ENCODE data around the gene EFTUD2. TPM values are rescaled to one million over a fixed set of nuclear protein-coding genes. Genes with fewer than 3 reads are reported as not detected.

The EFTUD2 gene
- total and polyA plus RNA-seq, 10 donors = 39.0 to 140 (median 102) TPM

- no peak for TF ChIP-seq POLR2A (IDR thresholded peaks at IDR 0.05)
- Histone ChIP-seq H3K9me3 (no peaks in the 10 kb centered on the region), H3K27ac (no peak overlapping the region), H3K27me3 (replicated peaks in 1 of 7) (no peaks in the 10 kb centered on the region), H3K4me1 (no peaks in the 10 kb centered on the region), H3K36me3 (no peaks in the 10 kb centered on the region), H3K4me3 (no peak overlapping the region)
- WGBS, 5 donors = 90 to 97% (median 93%) methylated on average over 10 of the region's 10 CpGs
- intact Hi-C loops (cut with DNase I; ENCODE audit: low total_unique reads) = no loop called here
- no peak for DNase-seq
Observed at GRCh38 chr17:44804302-44805089, 94.7 kb downstream of the EFTUD2 start.

- Histone ChIP-seq H3K4me3 (no peak overlapping the region), H3K27ac (no peak overlapping the region), H3K36me3 (no peaks in the 10 kb centered on the region), H3K9me3 (no peaks in the 10 kb centered on the region), H3K4me1 (no peaks in the 10 kb centered on the region), H3K27me3 (replicated peaks in 1 of 7) (no peaks in the 10 kb centered on the region)
- no peak for TF ChIP-seq POLR2AphosphoS5 (IDR thresholded peaks at IDR 0.05)
- TF ChIP-seq CTCF (IDR thresholded peaks at IDR 0.05 in 8 of 11, conservative IDR thresholded peaks at IDR 0.05 in 3 of 11) = no peak
- no peak for TF ChIP-seq POLR2A (IDR thresholded peaks at IDR 0.05)
- intact Hi-C loops (cut with DNase I; ENCODE audit: low total_unique reads) = no loop called here
- DNase-seq = no peak
- 81 to 97% (median 90%) methylated on average over 5 of the region's 5 CpGs for WGBS, 5 donors
Observed at GRCh38 chr17:44801880-44802279, 97.4 kb downstream of the EFTUD2 start.

Small RNA genes lying within 50 kb of the gene (microRNA-seq; reads per million reads assigned to microRNA genes)
- 0 to 0.70 (median 0) reads per million in 3 donors for gene MIR6783

Small RNA genes lying within 50 kb of the gene (small RNA-seq; reads per million reads assigned to genes)
- gene CCDC103 (0 reads per million in 4 donors), gene MIR6783 (0 reads per million in 4 donors), gene RN7SL405P (0 reads per million in 4 donors)

Other genes with a start within 250 kb of the EFTUD2 start
- gene MEIOC, start 243.0 kb downstream of the EFTUD2 start, total RNA-seq = under 1 TPM in 1 of 7 donors, not detected in 6; 0.17 TPM
- gene MEIOC, start 243.0 kb downstream of the EFTUD2 start, polyA plus RNA-seq = under 1 TPM in 2 of 3 donors, not detected in 1; 0.04 to 0.06 TPM
- 10 to 100 TPM; 14.3 to 19.9 (median 18.4) TPM for gene CCDC43, start 209.7 kb downstream of the EFTUD2 start, total RNA-seq
- gene CCDC43, start 209.7 kb downstream of the EFTUD2 start, polyA plus RNA-seq = 10 to 100 TPM in 2 of 3 donors, 1 to 10 TPM in 1; 9.7 to 13.4 (median 11.5) TPM
- 10 to 100 TPM in 1 of 7 donors, 1 to 10 TPM in 6; 4.3 to 11.2 (median 7.8) TPM for gene DBF4B, start 190.8 kb downstream of the EFTUD2 start, total RNA-seq
- gene DBF4B, start 190.8 kb downstream of the EFTUD2 start, polyA plus RNA-seq = 1 to 10 TPM; 2.0 to 4.7 (median 2.2) TPM
- gene ADAM11, start 140.5 kb downstream of the EFTUD2 start, total RNA-seq = under 1 TPM in 6 of 7 donors, not detected in 1; 0.10 to 0.79 (median 0.47) TPM
- gene ADAM11, start 140.5 kb downstream of the EFTUD2 start, polyA plus RNA-seq = under 1 TPM; 0.22 to 0.29 (median 0.26) TPM
- 1 to 10 TPM in 4 of 7 donors, under 1 TPM in 3; 0.43 to 1.8 (median 1.1) TPM for gene GJC1, start 69.2 kb downstream of the EFTUD2 start, total RNA-seq
- gene GJC1, start 69.2 kb downstream of the EFTUD2 start, polyA plus RNA-seq = under 1 TPM; 0.41 to 0.86 (median 0.80) TPM
- gene HIGD1B, start 51.6 kb downstream of the EFTUD2 start, total RNA-seq = not detected
- 1 to 10 TPM in 1 of 3 donors, under 1 TPM in 1, not detected in 1; 0.38 to 1.7 TPM for gene HIGD1B, start 51.6 kb downstream of the EFTUD2 start, polyA plus RNA-seq
- gene GFAP, start 16.1 kb upstream of the EFTUD2 start, total RNA-seq = 1 to 10 TPM in 1 of 7 donors, under 1 TPM in 2, not detected in 4; 0.41 to 1.7 (median 0.54) TPM
- under 1 TPM in 2 of 3 donors, not detected in 1; 0.32 to 0.61 TPM for gene GFAP, start 16.1 kb upstream of the EFTUD2 start, polyA plus RNA-seq
- 1 to 10 TPM; 1.1 to 5.8 (median 4.4) TPM for gene KIF18B, start 48.3 kb upstream of the EFTUD2 start, total RNA-seq
- gene KIF18B, start 48.3 kb upstream of the EFTUD2 start, polyA plus RNA-seq = 1 to 10 TPM in 2 of 3 donors, under 1 TPM in 1; 0.26 to 1.5 (median 1.2) TPM
- gene C1QL1, start 68.9 kb upstream of the EFTUD2 start, total RNA-seq = under 1 TPM in 1 of 7 donors, not detected in 6; 0.20 TPM
- under 1 TPM in 1 of 3 donors, not detected in 2; 0.38 TPM for gene C1QL1, start 68.9 kb upstream of the EFTUD2 start, polyA plus RNA-seq
- gene DCAKD, start 152.2 kb upstream of the EFTUD2 start, total RNA-seq = 10 to 100 TPM; 16.0 to 23.7 (median 19.6) TPM
- gene DCAKD, start 152.2 kb upstream of the EFTUD2 start, polyA plus RNA-seq = 10 to 100 TPM in 2 of 3 donors, 1 to 10 TPM in 1; 7.2 to 10.9 (median 10.4) TPM
- gene NMT1, start 161.9 kb upstream of the EFTUD2 start, total RNA-seq = 100 to 1,000 TPM in 2 of 7 donors, 10 to 100 TPM in 5; 49.7 to 108 (median 94.4) TPM
- 10 to 100 TPM; 37.5 to 58.7 (median 37.7) TPM for gene NMT1, start 161.9 kb upstream of the EFTUD2 start, polyA plus RNA-seq
- 1 to 10 TPM; 2.8 to 9.9 (median 7.1) TPM for gene PLCD3, start 233.1 kb upstream of the EFTUD2 start, total RNA-seq
- 1 to 10 TPM; 1.5 to 3.5 (median 3.4) TPM for gene PLCD3, start 233.1 kb upstream of the EFTUD2 start, polyA plus RNA-seq
- 10 to 100 TPM; 14.1 to 24.6 (median 20.2) TPM for gene ACBD4, start 236.2 kb upstream of the EFTUD2 start, total RNA-seq
- gene ACBD4, start 236.2 kb upstream of the EFTUD2 start, polyA plus RNA-seq = 10 to 100 TPM; 22.8 to 32.8 (median 31.8) TPM
- gene HEXIM1, start 249.0 kb upstream of the EFTUD2 start, total RNA-seq = 10 to 100 TPM; 23.4 to 43.1 (median 27.8) TPM
- 10 to 100 TPM; 12.9 to 26.7 (median 15.1) TPM for gene HEXIM1, start 249.0 kb upstream of the EFTUD2 start, polyA plus RNA-seq